ENCODE results near the gene LIPT1.
A peak's percentile ranks its signal among the peaks of the same experiment; 100 is the strongest.
"Not testable (repeated sequence)": the region's sequence is repeated elsewhere in the genome, so short reads cannot be mapped to it uniquely, and the experiment has no call there.

The LIPT1 gene

DNA sequence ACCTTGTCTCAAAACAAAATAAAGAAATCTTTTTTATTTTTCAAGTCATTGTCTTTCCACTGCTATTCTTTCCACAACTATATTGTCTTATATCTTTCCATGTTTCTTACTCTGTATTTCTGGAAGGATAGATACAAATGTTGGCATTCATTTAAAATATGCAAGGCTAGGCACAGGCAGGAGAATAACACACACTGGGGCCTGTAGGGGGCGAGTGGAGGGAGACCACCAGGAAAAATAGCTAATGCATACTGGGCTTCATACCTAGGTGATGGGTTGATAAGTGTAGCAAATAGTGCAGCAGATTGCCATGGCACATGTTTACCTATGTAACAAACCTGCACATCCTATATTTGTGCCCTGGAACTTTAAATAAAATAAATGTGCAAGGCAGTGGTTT is 35.8 kb downstream of the LIPT1 start (continued):
- TF ChIP-seq ZNF777 (tag by site-specific recombination; IDR thresholded peaks at IDR 0.05; ENCODE audit: borderline replicate concordance) (no peak), YY2 (tag by site-specific recombination; IDR thresholded peaks at IDR 0.05) (no peak), ZNF404 (tag by site-specific recombination; IDR thresholded peaks at IDR 0.05) (no peak), ZSCAN18 (tag by site-specific recombination; IDR thresholded peaks at IDR 0.05) (no peak), ZNF670 (tag by site-specific recombination; IDR thresholded peaks at IDR 0.05; ENCODE audit: low read depth) (no peak), PRDM4 (tag by site-specific recombination; IDR thresholded peaks at IDR 0.05) (no peak), ZNF792 (tag by site-specific recombination; IDR thresholded peaks at IDR 0.05) (no peak), KLF16 (tag by site-specific recombination; IDR thresholded peaks at IDR 0.05) (no peak), BCL6B (tag by site-specific recombination; IDR thresholded peaks at IDR 0.05) (no peak), ZNF610 (tag by site-specific recombination; IDR thresholded peaks at IDR 0.05; ENCODE audit: borderline replicate concordance) (no peak)

DNA sequence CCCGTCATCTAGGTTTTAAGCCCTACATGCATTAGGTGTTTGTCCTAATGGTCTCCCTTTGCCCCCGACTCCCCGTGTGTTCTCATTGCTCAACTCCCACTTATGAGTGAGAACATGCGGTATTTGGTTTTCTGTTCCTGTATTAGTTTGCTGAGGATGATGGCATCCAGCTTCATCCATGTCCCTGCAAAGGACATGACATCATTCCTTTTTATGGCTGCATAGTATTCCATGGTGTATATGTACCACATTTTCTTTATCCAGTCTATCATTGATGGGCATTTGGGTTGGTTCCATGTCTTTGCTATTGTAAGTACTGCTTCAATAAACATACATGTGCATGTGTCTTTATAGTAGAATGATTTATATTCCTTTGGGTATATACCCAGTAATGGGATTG is 37.6 kb downstream of the LIPT1 start:
- H3K9me3 ChIP-seq (ENCODE audit: control insufficient read depth, insufficient read depth, low read depth, low read length); H3K27ac ChIP-seq (ENCODE audit: extremely low read depth, low read depth, low read length); H3K4me3 ChIP-seq (ENCODE audit: low read depth, low read length); POLR2A ChIA-PET; H3K4me1 ChIP-seq (ENCODE audit: control insufficient read depth, insufficient read depth, low read length): not testable (repeated sequence)
- peaks cover 46 to 77% of the 10 kb centered on the region in 2 experiments for H3K36me3 ChIP-seq (ENCODE audit: control insufficient read depth in 2 of 2, insufficient read depth in 1 of 2, low read length in 2 of 2)
- CTCF ChIA-PET = interaction anchor here (0.7 kb wide), 1 partner anchor 12 kb away, joined by 3 read pairs; no protein-coding TSS in a partner anchor
- TF ChIP-seq ZNF146 (tag by site-specific recombination; IDR thresholded peaks at IDR 0.05) = peak; percentile 89

DNA sequence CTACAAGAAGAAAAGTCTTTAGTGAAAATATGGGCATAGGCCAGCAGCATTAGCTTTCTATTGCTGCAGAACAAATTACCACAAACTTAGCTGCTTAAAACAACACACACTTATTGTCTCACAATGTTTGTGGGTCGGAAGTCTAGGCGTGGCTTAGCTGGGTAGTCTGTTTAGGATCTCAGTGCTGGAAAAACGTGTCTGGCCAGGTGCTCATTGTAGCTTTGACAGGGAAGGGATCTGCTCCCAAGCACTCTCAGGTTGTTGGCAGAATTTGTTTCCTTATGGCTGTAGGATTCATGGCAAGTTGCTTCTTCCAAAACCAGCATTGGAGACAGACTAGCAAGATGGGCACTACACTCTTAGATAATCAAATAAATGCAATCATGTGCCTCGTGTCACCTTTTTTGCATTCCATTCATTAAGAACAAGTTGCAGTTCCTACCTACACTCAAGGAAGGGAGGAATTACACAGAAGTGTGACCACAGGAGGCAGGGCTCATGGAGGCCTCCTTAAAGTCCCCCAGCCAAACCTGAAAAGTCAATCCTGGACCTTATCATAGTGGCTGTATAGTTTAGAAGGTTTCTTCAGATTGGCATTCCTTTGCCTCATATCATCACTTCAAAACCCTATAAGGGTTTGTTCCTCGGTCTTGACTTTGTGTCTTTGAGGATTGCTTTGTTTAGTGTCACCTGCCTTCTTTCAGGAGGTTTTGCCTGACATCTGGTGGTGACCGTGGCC is 43.5 kb downstream of the LIPT1 start:
- Histone ChIP-seq H3K4me3 (ENCODE audit: low read depth, low read length) (no peak overlapping the region), H3K4me1 (ENCODE audit: control insufficient read depth, insufficient read depth, low read length) (no peaks in the 10 kb centered on the region), H3K36me3 (ENCODE audit: control insufficient read depth in 2 of 2, insufficient read depth in 1 of 2, low read length in 2 of 2) (peaks cover 19 to 67% of the 10 kb centered on the region in 2 experiments), H3K27ac (ENCODE audit: extremely low read depth, low read depth, low read length) (no peak overlapping the region), H3K9me3 (ENCODE audit: control insufficient read depth, insufficient read depth, low read depth, low read length) (no peaks in the 10 kb centered on the region)
- CTCF ChIA-PET = interaction anchor here (1.1 kb wide), 1 partner anchor 139 kb away, joined by 4 read pairs; no protein-coding TSS in a partner anchor
- POLR2A ChIA-PET = interaction anchor here (1.7 kb wide), 1 partner anchor 57 kb away, joined by 3 read pairs; the partner anchor contains the start of gene C2orf15
- TF ChIP-seq ZNF114 (tag by site-specific recombination; IDR thresholded peaks at IDR 0.05) = no peak
- no peak for TF ChIP-seq ZNF692 (tag by site-specific recombination; IDR thresholded peaks at IDR 0.05)
- no peak for TF ChIP-seq ZBTB21 (tag by site-specific recombination; IDR thresholded peaks at IDR 0.05)
- no peak for TF ChIP-seq FEZF1 (tag by site-specific recombination; IDR thresholded peaks at IDR 0.05)
- TF ChIP-seq ZNF514 (tag by site-specific recombination; IDR thresholded peaks at IDR 0.05) = no peak
- no peak for TF ChIP-seq OVOL3 (tag by site-specific recombination; IDR thresholded peaks at IDR 0.05)
- no peak for TF ChIP-seq ZNF138 (tag by site-specific recombination; IDR thresholded peaks at IDR 0.05; ENCODE audit: borderline replicate concordance)
- TF ChIP-seq ZFP3 (tag by site-specific recombination; IDR thresholded peaks at IDR 0.05; ENCODE audit: low read depth) = no peak
- no peak for TF ChIP-seq KLF16 (tag by site-specific recombination; IDR thresholded peaks at IDR 0.05)
- TF ChIP-seq YY2 (tag by site-specific recombination; IDR thresholded peaks at IDR 0.05) = no peak
- TF ChIP-seq BCL6B (tag by site-specific recombination; IDR thresholded peaks at IDR 0.05) = no peak
- TF ChIP-seq BCL11A (tag by site-specific recombination; IDR thresholded peaks at IDR 0.05; ENCODE audit: low read depth) = no peak
- no peak for TF ChIP-seq ELK4 (IDR thresholded peaks at IDR 0.05; ENCODE audit: borderline replicate concordance, low read depth, low read length)
- TF ChIP-seq ZNF223 (tag by site-specific recombination; IDR thresholded peaks at IDR 0.05) = no peak
- no peak for TF ChIP-seq ZNF175 (tag by site-specific recombination; IDR thresholded peaks at IDR 0.05)

Measured in HEK293 (cell line).